Mesenchymal stem cell (in vitro differentiated cells and primary cell): ENCODE results near the gene NKX2-2.

Experiments used
- DNase-seq: peaks from one replicate; pipeline ENCODE4 v3.0.0-alpha.2; 2013
- H2AFZ ChIP-seq: one replicate; pipeline ENCODE4 v1.6.1; 2013; ENCODE audit warnings: low read depth, mild to moderate bottlenecking, control low read depth, inconsistent platforms, low read length, moderate library complexity
- H2AK5ac ChIP-seq: 2 replicates; pipeline ENCODE4 v1.6.1; 2013; ENCODE audit warnings: low read length, moderate library complexity, mild to moderate bottlenecking, inconsistent platforms; ENCODE audit not compliant: severe bottlenecking
- H2BK120ac ChIP-seq: one replicate; pipeline ENCODE4 v1.6.1; 2013; ENCODE audit warnings: low read depth, mild to moderate bottlenecking, inconsistent platforms, low read length, moderate library complexity
- H2BK12ac ChIP-seq, 2 experiments: one replicate each; pipeline ENCODE4 v1.6.1; 2013; ENCODE audit warnings: inconsistent platforms in 2 of 2, low read length in 2 of 2, mild to moderate bottlenecking in 2 of 2, moderate library complexity in 2 of 2, control low read depth in 1 of 2
- H2BK15ac ChIP-seq: one replicate; pipeline ENCODE4 v1.6.1; 2013; ENCODE audit warnings: mild to moderate bottlenecking, low read depth, inconsistent platforms; ENCODE audit not compliant: poor library complexity, severe bottlenecking
- H2BK5ac ChIP-seq: 2 replicates; pipeline ENCODE4 v1.6.1; 2013; ENCODE audit warnings: low read depth, mild to moderate bottlenecking, low read length, control low read depth, inconsistent platforms; ENCODE audit not compliant: poor library complexity, severe bottlenecking
- H3K14ac ChIP-seq, 2 experiments: one replicate each; pipeline ENCODE4 v1.6.1; 2013; ENCODE audit warnings: inconsistent platforms in 2 of 2, low read length in 2 of 2, control low read depth in 1 of 2, mild to moderate bottlenecking in 1 of 2, moderate library complexity in 1 of 2
- H3K18ac ChIP-seq, 2 experiments: one replicate each; pipeline ENCODE4 v1.6.1; 2013; ENCODE audit warnings: inconsistent platforms in 2 of 2, low read length in 2 of 2, control low read depth in 1 of 2, low read depth in 1 of 2, mild to moderate bottlenecking in 1 of 2
- H3K23ac ChIP-seq, 2 experiments: one replicate each; pipeline ENCODE4 v1.6.1; 2013; ENCODE audit warnings: inconsistent platforms in 2 of 2, low read length in 2 of 2, mild to moderate bottlenecking in 2 of 2, moderate library complexity in 2 of 2, control low read depth in 1 of 2
- H3K27ac ChIP-seq: 2 replicates; pipeline ENCODE4 v1.5.1; 2013; ENCODE audit warnings: mild to moderate bottlenecking, moderate library complexity, low read length, control low read depth, inconsistent platforms; ENCODE audit not compliant: poor library complexity, severe bottlenecking
- H3K27me3 ChIP-seq, 2 experiments: 2 replicates each; pipeline versions ENCODE4 v1.6.1 to v1.7.0; 2013; ENCODE audit warnings: low read length in 2 of 2, mild to moderate bottlenecking in 2 of 2, moderate library complexity in 2 of 2, control low read depth in 1 of 2, inconsistent platforms in 1 of 2; ENCODE audit not compliant: control insufficient read depth in 1 of 2, insufficient read depth in 1 of 2
- H3K36me3 ChIP-seq, 2 experiments: 2 replicates each; pipeline versions ENCODE4 v1.6.1 to v1.7.0; 2013; ENCODE audit warnings: low read length in 2 of 2, control low read depth in 1 of 2, inconsistent platforms in 1 of 2, low read depth in 1 of 2, mild to moderate bottlenecking in 1 of 2; ENCODE audit not compliant: insufficient read depth in 2 of 2, control insufficient read depth in 1 of 2
- H3K4ac ChIP-seq, 2 experiments: one replicate each; pipeline ENCODE4 v1.6.1; 2013; ENCODE audit warnings: inconsistent platforms in 2 of 2, low read length in 2 of 2, mild to moderate bottlenecking in 2 of 2, moderate library complexity in 2 of 2, control low read depth in 1 of 2, low read depth in 1 of 2
- H3K4me1 ChIP-seq: 2 replicates; pipeline ENCODE4 v1.6.1; 2013; ENCODE audit warnings: low read depth, low read length, control low read depth; ENCODE audit not compliant: control insufficient read depth, insufficient read depth
- H3K4me2 ChIP-seq: 2 replicates; pipeline ENCODE4 v1.6.1; 2013; ENCODE audit warnings: low read length, mild to moderate bottlenecking, inconsistent platforms; ENCODE audit not compliant: poor library complexity, severe bottlenecking
- H3K4me3 ChIP-seq, 2 experiments: 2 replicates each; pipeline versions ENCODE4 v1.5.1 to v1.7.0; 2013; ENCODE audit warnings: low read length in 2 of 2, mild to moderate bottlenecking in 2 of 2, control low read depth in 1 of 2, low read depth in 1 of 2; ENCODE audit not compliant: insufficient read depth in 1 of 2
- H3K79me1 ChIP-seq: replicated peaks from 2 replicates; pipeline ENCODE4 v1.6.1; 2013; ENCODE audit warnings: mild to moderate bottlenecking, control low read depth, low read length, inconsistent platforms; ENCODE audit not compliant: poor library complexity, severe bottlenecking
- H3K9ac ChIP-seq: 2 replicates; pipeline ENCODE4 v1.7.0; 2013; ENCODE audit warnings: mild to moderate bottlenecking, low read length, moderate library complexity
- H3K9me3 ChIP-seq: 2 replicates; pipeline ENCODE4 v1.7.0; 2013; ENCODE audit warnings: mild to moderate bottlenecking, low read length; ENCODE audit not compliant: control insufficient read depth
- H4K8ac ChIP-seq: one replicate; pipeline ENCODE4 v1.6.1; 2013; ENCODE audit warnings: inconsistent platforms, mild to moderate bottlenecking, low read length, moderate library complexity
- H4K91ac ChIP-seq: one replicate; pipeline ENCODE4 v1.6.1; 2013; ENCODE audit warnings: mild to moderate bottlenecking, low read length, inconsistent platforms
- WGBS: methylation state at CpG from one replicate; pipeline ENCODE4 v1.1.7; 2013; ENCODE audit warnings: mixed read lengths; 5-methylcytosine and 5-hydroxymethylcytosine counted together

NKX2-2 gene

DNA sequence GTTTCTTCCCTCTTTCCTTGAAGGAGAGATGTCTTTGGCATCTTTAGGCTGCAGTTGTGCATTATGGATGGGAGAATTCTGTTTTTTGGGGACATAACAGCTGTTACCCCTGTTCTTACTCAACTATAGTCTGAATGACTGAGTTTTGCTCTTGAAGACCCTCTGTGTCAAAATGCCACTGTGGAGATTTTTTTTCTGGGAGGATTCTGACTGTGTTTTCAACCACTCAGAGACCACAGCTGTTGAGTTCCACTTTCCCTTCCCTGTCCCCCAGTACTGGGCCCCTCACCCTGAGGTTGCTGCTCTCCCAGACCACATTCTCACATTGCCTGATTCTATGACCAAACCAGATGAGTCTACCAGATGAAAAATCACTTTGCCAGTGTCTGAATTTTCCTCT is 48.1 kb downstream of the NKX2-2 start:
- no peak overlapping the region for H3K23ac ChIP-seq
- peaks cover 9 to 13% of the 10 kb centered on the region in 2 experiments for H3K27me3 ChIP-seq
- no peak overlapping the region for H3K27ac ChIP-seq
- H3K4ac ChIP-seq, result no peak overlapping the region
- H4K8ac ChIP-seq, result no peak overlapping the region
- H2AFZ ChIP-seq, result no peak overlapping the region
- no peak for DNase-seq
- H2BK5ac ChIP-seq, result no peak overlapping the region
- H3K36me3 ChIP-seq, result no peaks in the 10 kb centered on the region
- H4K91ac ChIP-seq, result no peak overlapping the region
- no peak overlapping the region for H2BK12ac ChIP-seq
- no peak overlapping the region for H2BK15ac ChIP-seq
- H3K14ac ChIP-seq, result no peak overlapping the region
- peaks cover 6% of the 10 kb centered on the region for H3K9me3 ChIP-seq
- H3K18ac ChIP-seq, result no peak overlapping the region
- H3K4me2 ChIP-seq, result no peak overlapping the region
- H3K9ac ChIP-seq, result no peak overlapping the region
- no peak overlapping the region for H3K4me3 ChIP-seq
- H3K4me1 ChIP-seq, result no peaks in the 10 kb centered on the region
- no peak overlapping the region for H2BK120ac ChIP-seq
- H3K79me1 ChIP-seq, result no peaks in the 10 kb centered on the region
- no peak overlapping the region for H2AK5ac ChIP-seq

DNA sequence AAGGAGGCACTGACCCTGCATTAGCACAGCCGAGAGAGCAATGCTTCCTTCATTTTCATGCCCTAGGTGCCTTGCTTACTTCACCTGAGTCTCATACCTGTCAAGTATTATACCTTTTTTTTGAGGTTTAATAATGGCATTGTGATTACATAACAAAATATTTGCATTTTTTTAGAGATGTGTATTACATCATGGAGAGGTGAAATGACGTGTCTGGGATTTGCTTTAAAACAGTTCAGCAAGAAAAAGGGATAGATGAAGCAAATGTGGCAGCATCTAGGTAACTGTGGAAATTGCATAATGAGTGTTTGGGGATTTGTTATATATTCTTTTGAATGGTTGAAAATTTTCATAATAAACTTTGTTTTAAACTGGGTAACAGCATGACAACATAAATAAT is 48.9 kb downstream of the NKX2-2 start:
- no peak overlapping the region for H3K14ac ChIP-seq
- H3K79me1 ChIP-seq, result no peaks in the 10 kb centered on the region
- WGBS, result 79% methylated on average over 2 of the region's 2 CpGs
- H2BK15ac ChIP-seq, result no peak overlapping the region
- no peak overlapping the region for H3K18ac ChIP-seq
- H2AFZ ChIP-seq, result no peak overlapping the region
- H2AK5ac ChIP-seq, result no peak overlapping the region
- H2BK120ac ChIP-seq, result no peak overlapping the region
- H3K23ac ChIP-seq, result no peak overlapping the region
- no peak overlapping the region for H3K4me2 ChIP-seq
- peaks cover 6 to 9% of the 10 kb centered on the region in 2 experiments for H3K27me3 ChIP-seq
- no peak overlapping the region for H4K8ac ChIP-seq
- no peak overlapping the region for H3K4me3 ChIP-seq
- H4K91ac ChIP-seq, result no peak overlapping the region
- H2BK12ac ChIP-seq, result no peak overlapping the region
- peaks cover 6% of the 10 kb centered on the region for H3K9me3 ChIP-seq
- no peaks in the 10 kb centered on the region for H3K36me3 ChIP-seq
- no peak overlapping the region for H2BK5ac ChIP-seq
- no peak overlapping the region for H3K4ac ChIP-seq
- no peak overlapping the region for H3K9ac ChIP-seq
- H3K4me1 ChIP-seq, result no peaks in the 10 kb centered on the region
- no peak for DNase-seq
- H3K27ac ChIP-seq, result no peak overlapping the region
